GM06990 (cell line): Measurements from ENCODE around the gene RNF19B.

ENCODE experiments used
- DNase-seq: peaks from one replicate; pipeline ENCODE4 v3.0.0-alpha.2; 2011; ENCODE audit not compliant: insufficient read length; ENCODE audit errors: extremely low read depth
- H3K27me3 ChIP-seq: replicated peaks from 2 replicates; pipeline ENCODE4 v1.6.0; 2011; ENCODE audit warnings: low read length; ENCODE audit not compliant: control insufficient read depth, insufficient read depth
- H3K36me3 ChIP-seq: 2 replicates; pipeline ENCODE4 v1.5.1; 2011; ENCODE audit warnings: low read length; ENCODE audit not compliant: control insufficient read depth, insufficient read depth
- H3K4me3 ChIP-seq: replicated peaks from 2 replicates; pipeline ENCODE4 v1.5.1; 2011; ENCODE audit warnings: low read depth, mild to moderate bottlenecking, control low read depth, low read length
- CTCF ChIP-seq: IDR thresholded peaks from 2 replicates; pipeline ENCODE4 v1.5.1; 2011; ENCODE audit warnings: low read length, control low read depth, mild to moderate bottlenecking, inconsistent platforms; ENCODE audit not compliant: insufficient read depth, poor library complexity, severe bottlenecking

The RNF19B gene

DNA sequence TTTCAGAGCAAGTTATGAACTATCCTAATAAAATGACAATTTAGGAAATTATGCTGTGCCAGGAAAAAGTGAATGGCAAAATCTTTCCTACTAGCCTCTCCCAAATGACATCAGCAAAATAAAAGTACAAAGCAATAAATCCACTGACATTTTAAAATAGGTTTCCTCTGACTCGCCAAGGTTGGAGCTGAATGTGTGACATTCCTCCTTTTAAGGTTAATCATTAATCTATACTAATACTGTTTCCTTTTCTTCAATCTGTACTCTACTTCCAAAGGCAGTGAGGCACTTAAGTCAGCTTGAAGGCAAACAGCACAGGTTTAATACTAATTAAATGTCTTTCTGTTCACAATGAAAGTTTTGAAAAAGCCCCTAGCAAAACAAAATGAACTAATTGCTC, 15.7 kb downstream of the RNF19B start:
- peaks cover 3% of the 10 kb centered on the region for H3K36me3 ChIP-seq
- no peak overlapping the region for H3K4me3 ChIP-seq
- no peak for TF ChIP-seq CTCF
- no peaks in the 10 kb centered on the region for H3K27me3 ChIP-seq
- DNase-seq: no peak

DNA sequence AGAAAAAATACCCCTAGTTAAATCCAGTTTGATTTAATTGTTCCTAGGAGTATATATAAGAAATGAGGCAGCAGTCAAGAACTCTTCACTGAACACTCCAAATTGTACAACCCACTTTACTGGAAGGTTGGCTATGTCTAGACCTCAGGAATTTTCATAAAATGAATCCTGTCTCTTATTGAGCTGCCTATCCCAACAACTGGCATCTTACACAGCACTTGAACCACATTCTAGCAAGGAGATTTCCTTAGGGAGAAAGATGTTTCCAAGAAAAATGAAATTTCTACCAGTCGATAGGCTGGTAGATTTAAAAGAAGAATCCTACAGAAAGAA, 16.3 kb downstream of the RNF19B start:
- H3K27me3 ChIP-seq: no peaks in the 10 kb centered on the region
- no peak for DNase-seq
- no peak for TF ChIP-seq CTCF
- H3K4me3 ChIP-seq: no peak overlapping the region
- peaks cover 3% of the 10 kb centered on the region for H3K36me3 ChIP-seq

DNA sequence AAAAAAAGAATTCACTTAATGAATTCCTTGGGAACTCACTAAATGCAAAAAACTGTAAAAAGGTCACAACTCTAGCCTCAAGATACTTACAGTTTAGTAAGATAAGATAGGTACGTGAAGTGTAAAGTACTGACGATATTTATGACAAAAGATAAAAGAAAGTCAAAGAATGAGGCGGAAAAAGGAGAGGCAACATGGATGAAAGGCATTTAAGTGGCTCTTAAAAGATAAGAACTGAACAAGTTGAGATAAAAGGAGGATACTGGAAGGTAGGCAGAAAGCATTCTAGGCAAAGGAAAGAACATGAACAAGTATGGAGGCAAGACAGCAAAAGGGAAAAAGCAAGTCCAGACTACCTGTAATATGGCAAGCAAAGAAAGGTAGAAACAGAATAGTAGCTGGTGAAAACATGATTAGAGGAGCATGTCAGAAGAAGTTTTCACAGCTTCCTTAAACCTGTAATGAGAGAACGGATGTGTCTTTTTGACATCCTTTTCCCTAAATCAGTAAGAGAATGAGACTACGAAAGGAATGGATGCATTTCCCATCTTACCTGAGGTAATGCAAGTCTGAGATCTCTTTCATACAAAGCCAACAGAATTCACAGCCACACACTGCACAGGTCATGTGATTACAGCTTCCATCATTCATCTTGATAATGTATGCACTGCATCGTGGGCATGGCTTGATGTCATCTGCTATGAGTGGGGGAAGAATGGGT, 16.8 kb downstream of the RNF19B start:
- Histone ChIP-seq H3K36me3 (peaks cover 3% of the 10 kb centered on the region), H3K4me3 (no peak overlapping the region), H3K27me3 (no peaks in the 10 kb centered on the region)
- no peak for DNase-seq
- TF ChIP-seq CTCF: no peak

DNA sequence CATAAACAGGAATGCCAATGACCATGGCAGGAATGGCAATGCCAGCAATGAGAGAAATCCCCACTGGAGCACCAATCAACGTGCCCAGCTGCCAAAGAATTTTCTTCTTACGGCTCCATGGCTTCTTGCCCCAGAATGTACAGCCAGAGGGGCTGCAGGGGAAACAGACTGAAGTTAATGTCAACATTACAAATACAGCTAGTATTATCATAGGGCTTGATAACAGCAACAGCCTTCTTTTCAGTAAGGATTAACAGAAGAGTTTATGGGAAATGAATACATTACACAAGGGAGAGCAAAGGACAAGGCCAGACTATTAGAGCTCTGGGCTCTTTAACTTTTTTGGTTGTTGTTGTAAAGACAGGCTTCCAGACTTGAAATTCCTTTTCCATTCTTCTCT, 18.2 kb downstream of the RNF19B start:
- no peak for DNase-seq
- Histone ChIP-seq H3K36me3 (peaks cover 6% of the 10 kb centered on the region), H3K4me3 (no peak overlapping the region), H3K27me3 (no peaks in the 10 kb centered on the region)
- TF ChIP-seq CTCF: no peak

DNA sequence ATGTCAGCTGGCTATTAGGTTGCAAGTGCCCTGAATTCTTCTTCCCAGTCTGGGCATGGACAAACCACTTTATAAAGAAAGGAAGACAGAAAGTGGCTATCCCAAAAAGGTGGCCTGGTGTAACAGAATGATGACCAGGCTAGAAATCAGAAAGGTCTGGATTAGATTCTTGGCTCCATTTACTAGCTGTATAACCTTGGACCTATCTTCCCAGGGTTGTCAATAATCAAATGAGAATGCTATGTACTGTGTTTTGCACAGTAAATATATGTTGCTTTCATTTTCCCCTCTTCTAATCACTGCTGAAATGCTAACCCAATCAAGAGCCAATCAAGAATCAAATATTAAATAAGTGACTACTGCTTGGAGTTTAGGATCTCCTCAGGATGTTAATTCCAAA, 20.4 kb downstream of the RNF19B start:
- peaks cover 12% of the 10 kb centered on the region for H3K36me3 ChIP-seq
- no peaks in the 10 kb centered on the region for H3K27me3 ChIP-seq
- no peak for TF ChIP-seq CTCF
- no peak overlapping the region for H3K4me3 ChIP-seq
- DNase-seq: no peak
